HCT116 (cell line): ENCODE measurements around the gene SCAMP1. TPM values are rescaled to one million over a fixed set of nuclear protein-coding genes. Genes with fewer than 3 reads are reported as not detected.

ENCODE experiments used
- ATAC-seq: fragments of 200-7000 bp; cut with Tn5 transposase; 2 replicates; pipeline ENCODE4 v1.9.1; 2020; ENCODE audit warnings: mild to moderate bottlenecking, moderate library complexity
- BruUV-seq: library from RNA; stranded (reverse); fragments of 400-500 nt; replicated peaks from 2 replicates; lab custom pipeline; 2021; lab: Mats Ljungman, UMichigan
- CTCF ChIA-PET: fragments of 300-600 bp; sonication (Branson Sonifier 250); formaldehyde crosslinking; loops from one replicate; lab custom pipeline; 2021; ENCODE audit warnings: antibody characterized with exemption; lab: Charles Lee
- POLR2A ChIA-PET: fragments of 300-600, 350-600 bp; sonication (Branson Sonifier 250); formaldehyde crosslinking; loops from one replicate; lab custom pipeline; 2021; ENCODE audit warnings: antibody characterized with exemption; lab: Charles Lee
- RAD21 ChIA-PET, 2 experiments: fragments of 300-600 bp; sonication (Branson Sonifier 250); formaldehyde crosslinking; loops; one replicate each; lab custom pipeline; 2023; ENCODE audit warnings: low total read pairs in 2 of 2; ENCODE audit not compliant: uncharacterized antibody in 2 of 2, unreplicated experiment in 2 of 2, low non-redundant PET in 1 of 2; lab: Charles Lee
- DNase-seq: peaks from one replicate; pipeline ENCODE4 v3.0.0-alpha.2; 2010; ENCODE audit warnings: low read depth, low spot score
- H2AFZ ChIP-seq: fragments of 200-600 bp; shearing (Covaris generic), sonication (generic); 2 replicates; pipeline ENCODE4 v1.6.1; 2017; ENCODE audit warnings: low read depth, mixed run types, mixed read lengths, antibody characterized with exemption, low read length; ENCODE audit not compliant: poor library complexity, severe bottlenecking
- H3K27ac ChIP-seq: 2 replicates; pipeline ENCODE4 v1.5.1; 2012; ENCODE audit warnings: low read depth, low read length
- H3K27me3 ChIP-seq: fragments of 200-600 bp; sonication (generic); 2 replicates; pipeline ENCODE4 v1.6.1; 2016; ENCODE audit warnings: mixed run types, low read length, mixed read lengths; ENCODE audit not compliant: insufficient read depth
- H3K36me3 ChIP-seq, 2 experiments: fragments of 200-500 bp in 1 of 2; fragments of 200-600 bp in 1 of 2; sonication (Bioruptor generic) in 1 of 2; sonication (generic) in 1 of 2; 2 replicates each; pipeline versions ENCODE4 v1.5.1 to v1.6.1; 2014 to 2016; ENCODE audit warnings: low read length in 2 of 2, inconsistent platforms in 1 of 2, mixed read lengths in 1 of 2, mixed run types in 1 of 2; ENCODE audit not compliant: insufficient read depth in 2 of 2, control insufficient read depth in 1 of 2
- H3K4me1 ChIP-seq, 2 experiments: fragments of 200-600 bp in 1 of 2; sonication (generic) in 1 of 2; 2 replicates each; pipeline versions ENCODE4 v1.5.1 to v1.6.1; 2012 to 2017; ENCODE audit warnings: low read length in 2 of 2, inconsistent platforms in 1 of 2, mild to moderate bottlenecking in 1 of 2, mixed read lengths in 1 of 2, mixed run types in 1 of 2, moderate library complexity in 1 of 2; ENCODE audit not compliant: insufficient read depth in 2 of 2, control insufficient read depth in 1 of 2
- H3K4me2 ChIP-seq: fragments of 200-600 bp; sonication (generic); 2 replicates; pipeline ENCODE4 v1.6.1; 2017; ENCODE audit warnings: mixed run types, low read length, mixed read lengths
- H3K4me3 ChIP-seq, 2 experiments: fragments of 200-600 bp in 1 of 2; sonication (generic) in 1 of 2; replicated peaks in 1 of 2; 2 replicates each; pipeline ENCODE4 v1.5.1; 2011 to 2016; ENCODE audit warnings: low read length in 2 of 2, control low read depth in 1 of 2, low read depth in 1 of 2, mild to moderate bottlenecking in 1 of 2, mixed read lengths in 1 of 2, mixed run types in 1 of 2
- H3K79me2 ChIP-seq: fragments of 200-600 bp; sonication (generic); 2 replicates; pipeline ENCODE4 v1.6.1; 2017; ENCODE audit warnings: mild to moderate bottlenecking, mixed run types, low read length, moderate library complexity, mixed read lengths; ENCODE audit not compliant: insufficient read depth
- H3K9ac ChIP-seq: fragments of 200-600 bp; sonication (generic); 2 replicates; pipeline ENCODE4 v1.6.1; 2016; ENCODE audit warnings: low read length, mixed read lengths
- H3K9me2 ChIP-seq: fragments of 200-600 bp; sonication (generic), shearing (Covaris generic); 2 replicates; pipeline ENCODE4 v1.6.1; 2017; ENCODE audit warnings: mixed run types, mild to moderate bottlenecking, moderate library complexity; ENCODE audit not compliant: insufficient read depth
- H3K9me3 ChIP-seq, 2 experiments: fragments of 200-500 bp in 1 of 2; fragments of 200-600 bp in 1 of 2; sonication (Bioruptor generic) in 1 of 2; sonication (generic) in 1 of 2; 2 replicates each; pipeline ENCODE4 v1.6.1; 2014 to 2017; ENCODE audit warnings: low read length in 2 of 2, mixed read lengths in 2 of 2, inconsistent platforms in 1 of 2, low read depth in 1 of 2, mild to moderate bottlenecking in 1 of 2, mixed run types in 1 of 2, moderate library complexity in 1 of 2; ENCODE audit not compliant: control insufficient read depth in 1 of 2, insufficient read depth in 1 of 2
- H4K20me1 ChIP-seq: fragments of 200-600 bp; sonication (generic), shearing (Covaris generic); 2 replicates; pipeline ENCODE4 v1.6.1; 2017; ENCODE audit warnings: mixed run types, mild to moderate bottlenecking, moderate library complexity; ENCODE audit not compliant: insufficient read depth
- CBX3 ChIP-seq: IDR thresholded peaks from 2 replicates; pipeline ENCODE4 v1.6.1; 2012; ENCODE audit warnings: low read depth
- CTCF ChIP-seq, 3 experiments: fragments of 200-600 bp in 1 of 3; sonication (generic) in 1 of 3; IDR thresholded peaks in 2 of 3; conservative IDR thresholded peaks in 1 of 3; 2 replicates each; pipeline ENCODE4 v1.5.1; 2012 to 2017; ENCODE audit warnings: low read depth in 2 of 3, low read length in 2 of 3, antibody characterized with exemption in 1 of 3, borderline replicate concordance in 1 of 3, control low read depth in 1 of 3, mild to moderate bottlenecking in 1 of 3, mixed read lengths in 1 of 3, mixed run types in 1 of 3, moderate library complexity in 1 of 3; ENCODE audit not compliant: insufficient read depth in 1 of 3
- ELF1 ChIP-seq: IDR thresholded peaks from 2 replicates; pipeline ENCODE4 v1.6.1; 2012; ENCODE audit warnings: low read depth, borderline replicate concordance
- ZBTB33 ChIP-seq: IDR thresholded peaks from 2 replicates; pipeline ENCODE4 v1.6.1; 2011; ENCODE audit warnings: mild to moderate bottlenecking, low read length, moderate library complexity; ENCODE audit not compliant: insufficient replicate concordance; ENCODE audit errors: extremely low read depth
- ZFX ChIP-seq: fragments of 450-650 bp; IDR thresholded peaks from 2 replicates; pipeline ENCODE4 v1.6.1; 2017
- intact Hi-C: fragments of 100-400 bp; cut with micrococcal nuclease; formaldehyde crosslinking; loops from 2 replicates; pipeline ENCODE4 v1.10.0; 2022
- total RNA-seq: library from RNA; stranded (reverse); gene quantifications from one replicate; pipeline ENCODE4 v1.2.1, GENCODE V29; 2021; ENCODE audit not compliant: unreplicated experiment

The SCAMP1 gene
- total RNA-seq, 1 experiment from 2014 or later, result 46.4 TPM

- no peaks in the 10 kb centered on the region for H3K9me3 ChIP-seq
- H3K27ac ChIP-seq, result no peak overlapping the region
- peaks cover 11% of the 10 kb centered on the region for H3K79me2 ChIP-seq
- intact Hi-C loops, result no loop called here
- no peak overlapping the region for H2AFZ ChIP-seq
- RAD21 ChIA-PET, result no interaction called here
- H3K27me3 ChIP-seq, result no peaks in the 10 kb centered on the region
- no peaks in the 10 kb centered on the region for H4K20me1 ChIP-seq
- POLR2A ChIA-PET, result no interaction called here
- H3K9me2 ChIP-seq, result no peaks in the 10 kb centered on the region
- no peak overlapping the region for H3K4me3 ChIP-seq
- no peak for ATAC-seq
- no peak for TF ChIP-seq ZFX
- TF ChIP-seq CTCF (IDR thresholded peaks at IDR 0.05 in 2 of 3, conservative IDR thresholded peaks at IDR 0.05 in 1 of 3; ENCODE audit: borderline replicate concordance in 1 of 3, insufficient read depth in 1 of 3, low read depth in 2 of 3, low read length in 2 of 3), result no peak
- TF ChIP-seq CBX3, result no peak
- TF ChIP-seq ZBTB33, result no peak
- TF ChIP-seq ELF1, result no peak
- no peak overlapping the region for H3K4me2 ChIP-seq
- H3K9ac ChIP-seq, result no peak overlapping the region
- no peaks in the 10 kb centered on the region for H3K36me3 ChIP-seq
- peaks cover 5 to 6% of the 10 kb centered on the region in 2 experiments; a peak in 2 of 4 replicates for H3K4me1 ChIP-seq
- CTCF ChIA-PET, result no interaction called here
- no TSS peak for BruUV-seq
- no peak for DNase-seq
Observed at GRCh38 chr5:78355561-78355960, 4.9 kb upstream of the SCAMP1 start.
